Neutrophil (primary cell): ENCODE measurements around the gene LAIR1.
A peak's percentile ranks its signal among the peaks of the same experiment; 100 is the strongest.

ENCODE experiments used
- H3K27ac ChIP-seq: fragments of 200-600 bp; sonication (generic); 2 replicates; pipeline ENCODE4 v1.5.1; 2016; ENCODE audit warnings: mild to moderate bottlenecking, moderate library complexity
- H3K27me3 ChIP-seq: fragments of 200-600 bp; sonication (generic); 2 replicates; pipeline ENCODE4 v1.6.0; 2016; ENCODE audit warnings: mild to moderate bottlenecking
- H3K36me3 ChIP-seq: fragments of 200-600 bp; sonication (generic); 2 replicates; pipeline ENCODE4 v1.5.1; 2017
- H3K4me1 ChIP-seq, 2 experiments: fragments of 200-600 bp in 1 of 2; sonication (generic) in 1 of 2; 1 replicate in 1 of 2; 2 replicates in 1 of 2; pipeline versions ENCODE4 v1.5.1 to v1.6.1; 2013 to 2016; ENCODE audit warnings: low read depth in 1 of 2, low read length in 1 of 2, mild to moderate bottlenecking in 1 of 2, moderate library complexity in 1 of 2; ENCODE audit not compliant: control insufficient read depth in 1 of 2, insufficient read depth in 1 of 2
- H3K4me3 ChIP-seq, 2 experiments: fragments of 200-600 bp in 1 of 2; sonication (generic) in 1 of 2; 1 replicate in 1 of 2; 2 replicates in 1 of 2; pipeline ENCODE4 v1.5.1; 2013 to 2016; ENCODE audit warnings: low read depth in 1 of 2, low read length in 1 of 2, mild to moderate bottlenecking in 1 of 2, moderate library complexity in 1 of 2
- H3K9me3 ChIP-seq: fragments of 200-600 bp; sonication (generic); 2 replicates; pipeline ENCODE4 v1.5.1; 2016
- TF ChIP-seq, protein P1 (sequence below): fragments of 200-600 bp; sonication (generic); IDR thresholded peaks from 2 replicates; pipeline ENCODE4 v1.5.1; 2016; ENCODE audit warnings: antibody characterized with exemption

The LAIR1 gene

DNA sequence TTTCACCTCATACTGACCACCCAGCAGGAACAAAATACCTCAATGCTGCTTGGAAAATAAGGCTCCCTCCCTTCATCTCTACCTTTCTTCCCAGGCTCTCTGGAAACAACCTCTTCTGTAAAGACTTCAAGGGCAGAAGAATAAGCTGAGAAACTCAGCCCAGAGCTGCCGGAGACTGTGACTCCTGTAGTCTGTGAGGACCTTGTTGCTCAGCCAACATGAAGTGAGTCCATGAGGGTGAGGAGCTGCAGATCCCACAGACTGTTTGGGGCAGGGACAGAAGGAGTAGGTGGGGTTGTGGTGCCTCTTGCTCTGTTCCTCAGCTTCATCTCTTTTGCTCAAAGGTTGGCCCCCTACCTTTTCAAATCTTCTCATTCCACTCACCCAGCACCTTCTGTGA is 59.6 kb downstream of the LAIR1 start:
- TF ChIP-seq, protein P1, sequence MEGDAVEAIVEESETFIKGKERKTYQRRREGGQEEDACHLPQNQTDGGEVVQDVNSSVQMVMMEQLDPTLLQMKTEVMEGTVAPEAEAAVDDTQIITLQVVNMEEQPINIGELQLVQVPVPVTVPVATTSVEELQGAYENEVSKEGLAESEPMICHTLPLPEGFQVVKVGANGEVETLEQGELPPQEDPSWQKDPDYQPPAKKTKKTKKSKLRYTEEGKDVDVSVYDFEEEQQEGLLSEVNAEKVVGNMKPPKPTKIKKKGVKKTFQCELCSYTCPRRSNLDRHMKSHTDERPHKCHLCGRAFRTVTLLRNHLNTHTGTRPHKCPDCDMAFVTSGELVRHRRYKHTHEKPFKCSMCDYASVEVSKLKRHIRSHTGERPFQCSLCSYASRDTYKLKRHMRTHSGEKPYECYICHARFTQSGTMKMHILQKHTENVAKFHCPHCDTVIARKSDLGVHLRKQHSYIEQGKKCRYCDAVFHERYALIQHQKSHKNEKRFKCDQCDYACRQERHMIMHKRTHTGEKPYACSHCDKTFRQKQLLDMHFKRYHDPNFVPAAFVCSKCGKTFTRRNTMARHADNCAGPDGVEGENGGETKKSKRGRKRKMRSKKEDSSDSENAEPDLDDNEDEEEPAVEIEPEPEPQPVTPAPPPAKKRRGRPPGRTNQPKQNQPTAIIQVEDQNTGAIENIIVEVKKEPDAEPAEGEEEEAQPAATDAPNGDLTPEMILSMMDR = no peak
- Histone ChIP-seq H3K4me1 (peaks cover 92 to 94% of the 10 kb centered on the region in 2 experiments), H3K36me3 (peaks cover 49% of the 10 kb centered on the region)

DNA sequence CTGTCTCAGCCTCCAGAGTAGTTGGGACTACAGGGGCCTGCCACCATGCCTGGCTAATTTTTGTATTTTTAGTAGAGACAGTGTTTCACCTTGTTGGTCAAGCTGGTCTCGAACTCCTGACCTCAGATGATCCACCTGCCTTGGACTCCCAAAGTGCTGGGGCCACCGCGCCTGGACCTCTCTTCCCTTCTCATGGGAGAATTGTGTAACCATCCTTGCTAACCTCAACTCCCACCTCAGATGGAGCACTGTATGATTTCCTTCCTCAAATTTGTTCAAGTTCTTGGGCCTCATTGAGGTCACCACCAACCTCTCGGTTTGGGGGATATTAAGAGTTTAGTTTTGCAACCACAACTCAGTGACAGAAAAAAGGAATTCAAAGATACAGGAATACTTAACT is 62.5 kb downstream of the LAIR1 start:
- H3K27ac ChIP-seq = peak overlapping the region; percentile 72
- peaks cover 23% of the 10 kb centered on the region for H3K36me3 ChIP-seq
- no peaks in the 10 kb centered on the region for H3K27me3 ChIP-seq
- TF ChIP-seq, protein P1 = no peak
- H3K4me1 ChIP-seq = peaks cover 93% of the 10 kb centered on the region in 2 experiments
- H3K9me3 ChIP-seq = no peaks in the 10 kb centered on the region
- H3K4me3 ChIP-seq = peak overlapping the region; percentile 1 to 5

More for the DNA sequence above, 59.6 kb downstream of the LAIR1 start:
- Histone ChIP-seq H3K4me3 (peak overlapping the region in 1 of 2 experiments; percentile 23), H3K9me3 (no peaks in the 10 kb centered on the region), H3K27me3 (no peaks in the 10 kb centered on the region), H3K27ac (peak overlapping the region; percentile 65)
